CD14-positive monocyte (primary cell): ENCODE data around the gene FHOD3. TPM values are rescaled to one million over a fixed set of nuclear protein-coding genes. Genes with fewer than 3 reads are reported as not detected.

ENCODE experiments used
- DNase-seq, 3 donors: peaks; one replicate each; pipeline ENCODE4 v3.0.0-alpha.2; 2011 to 2022
- H2AFZ ChIP-seq: 2 replicates; pipeline ENCODE4 v1.6.0; 2012; ENCODE audit warnings: mild to moderate bottlenecking, low read depth, low read length, inconsistent platforms; ENCODE audit not compliant: insufficient read depth, poor library complexity, severe bottlenecking
- H3K27ac ChIP-seq, 2 donors: 1 replicate in 1 of 2; 2 replicates in 1 of 2; pipeline ENCODE4 v1.5.1; 2012 to 2013; ENCODE audit warnings: low read length in 2 of 2, control low read depth in 1 of 2, inconsistent platforms in 1 of 2, low read depth in 1 of 2, mild to moderate bottlenecking in 1 of 2
- H3K27me3 ChIP-seq, 2 donors: one replicate each; pipeline versions ENCODE4 v1.6.0 to v1.6.1; 2011 to 2013; ENCODE audit warnings: low read length in 2 of 2; ENCODE audit not compliant: control insufficient read depth in 2 of 2, insufficient read depth in 2 of 2
- H3K36me3 ChIP-seq, 2 donors: replicated peaks in 1 of 2; 1 replicate in 1 of 2; 2 replicates in 1 of 2; pipeline versions ENCODE4 v1.5.1 to v1.6.1; 2012 to 2013; ENCODE audit warnings: low read length in 2 of 2, control low read depth in 1 of 2, inconsistent platforms in 1 of 2, mild to moderate bottlenecking in 1 of 2; ENCODE audit not compliant: insufficient read depth in 2 of 2, control insufficient read depth in 1 of 2
- H3K4me1 ChIP-seq, 2 donors: 1 replicate in 1 of 2; 2 replicates in 1 of 2; pipeline versions ENCODE4 v1.5.1 to v1.6.1; 2012 to 2013; ENCODE audit warnings: low read length in 2 of 2, control low read depth in 1 of 2, inconsistent platforms in 1 of 2, mild to moderate bottlenecking in 1 of 2, moderate library complexity in 1 of 2; ENCODE audit not compliant: insufficient read depth in 2 of 2, control insufficient read depth in 1 of 2
- H3K4me2 ChIP-seq: replicated peaks from 2 replicates; pipeline ENCODE3; 2012; ENCODE audit warnings: low read length, moderate library complexity, mild to moderate bottlenecking; ENCODE audit not compliant: poor library complexity, severe bottlenecking; ENCODE audit errors: extremely low read depth
- H3K4me3 ChIP-seq, 3 experiments: fragments of 200-600 bp in 1 of 3; sonication (generic) in 1 of 3; replicated peaks in 1 of 3; 1 replicate in 2 of 3; 2 replicates in 1 of 3; pipeline ENCODE4 v1.5.1; 2011 to 2013; ENCODE audit warnings: low read length in 3 of 3, mild to moderate bottlenecking in 3 of 3, control low read depth in 2 of 3, low read depth in 2 of 3, inconsistent platforms in 1 of 3, moderate library complexity in 1 of 3
- H3K79me2 ChIP-seq: 2 replicates; pipeline ENCODE4 v1.6.0; 2012; ENCODE audit warnings: mild to moderate bottlenecking, control low read depth, inconsistent platforms, low read length, moderate library complexity; ENCODE audit not compliant: insufficient read depth
- H3K9ac ChIP-seq: 2 replicates; pipeline ENCODE4 v1.6.0; 2017; ENCODE audit warnings: low read length, mild to moderate bottlenecking; ENCODE audit not compliant: insufficient read depth, poor library complexity, severe bottlenecking
- H3K9me3 ChIP-seq, 2 donors: replicated peaks in 1 of 2; 1 replicate in 1 of 2; 2 replicates in 1 of 2; pipeline versions ENCODE4 v1.5.1 to v1.6.1; 2012 to 2013; ENCODE audit warnings: low read length in 2 of 2, control low read depth in 1 of 2; ENCODE audit not compliant: control insufficient read depth in 1 of 2, insufficient read depth in 1 of 2
- H4K20me1 ChIP-seq: 2 replicates; pipeline ENCODE4 v1.6.0; 2012; ENCODE audit warnings: mild to moderate bottlenecking, low read length, control low read depth, moderate library complexity; ENCODE audit not compliant: insufficient read depth
- H3K27ac Mint-ChIP-seq, 7 donors: one replicate each; pipeline ENCODE4 v1.8.0; 2020; ENCODE audit warnings: mild to moderate bottlenecking in 7 of 7, mixed read lengths in 7 of 7, moderate library complexity in 6 of 7, inconsistent platforms in 2 of 7
- H3K27me3 Mint-ChIP-seq, 3 donors: one replicate each; pipeline ENCODE4 v1.8.0; 2021 to 2022; ENCODE audit warnings: low read depth in 3 of 3, mild to moderate bottlenecking in 3 of 3, mixed read lengths in 3 of 3, moderate library complexity in 3 of 3, inconsistent platforms in 1 of 3
- H3K36me3 Mint-ChIP-seq, 2 donors: one replicate each; pipeline ENCODE4 v1.8.0; 2020; ENCODE audit warnings: mixed read lengths in 2 of 2, inconsistent platforms in 1 of 2, mild to moderate bottlenecking in 1 of 2
- H3K4me1 Mint-ChIP-seq: one replicate; pipeline ENCODE4 v1.8.0; 2020; ENCODE audit warnings: mild to moderate bottlenecking, mixed read lengths
- H3K4me3 Mint-ChIP-seq, 2 donors: one replicate each; pipeline ENCODE4 v1.8.0; 2020; ENCODE audit warnings: mild to moderate bottlenecking in 2 of 2, mixed read lengths in 2 of 2, moderate library complexity in 1 of 2
- H3K9me3 Mint-ChIP-seq, 7 donors: one replicate each; pipeline ENCODE4 v1.8.0; 2020 to 2022; ENCODE audit warnings: mixed read lengths in 7 of 7, mild to moderate bottlenecking in 6 of 7, moderate library complexity in 6 of 7, inconsistent platforms in 2 of 7
- CTCF ChIP-seq: fragments of 200-600 bp; IDR thresholded peaks from one replicate; pipeline ENCODE4 v1.8.0; 2022; ENCODE audit warnings: antibody characterized with exemption, mild to moderate bottlenecking
- WGBS: methylation state at CpG from one replicate; pipeline ENCODE4 v1.1.5; 2013; ENCODE audit warnings: missing lambda C conversion rate; ENCODE audit not compliant: insufficient coverage; 5-methylcytosine and 5-hydroxymethylcytosine counted together
- intact Hi-C, 2 donors: fragments of 100-400 bp; cut with micrococcal nuclease; formaldehyde crosslinking; loops; one replicate each; pipeline versions ENCODE4 v1.15.0 to v1.15.1; 2023
- polyA plus RNA-seq, 3 donors: library from polyadenylated mRNA; depleted of rRNA in 1 of 3; unstranded in 2 of 3; stranded (reverse) in 1 of 3; fragments of 300-500 nt in 2 of 3; fragments of >200 nt in 1 of 3; fragmentation: Illumina TruSeq in 2 of 3; gene quantifications; 1 replicate in 2 of 3; 2 replicates in 1 of 3; pipeline ENCODE4 v1.2.3, GENCODE V29; 2012 to 2021

Gene FHOD3
- polyA plus RNA-seq, 3 donors, result not detected

GRCh38 chr18:36576339-36576738 is 278.8 kb downstream of the FHOD3 start:
- no peaks in the 10 kb centered on the region for H3K36me3 Mint-ChIP-seq
- intact Hi-C loops, result no loop called here
- Histone ChIP-seq H3K4me2 (no peak overlapping the region), H3K9ac (no peak overlapping the region), H3K79me2 (no peaks in the 10 kb centered on the region), H3K4me1 (no peaks in the 10 kb centered on the region), H3K27ac (no peak overlapping the region), H3K9me3 (peaks cover 0 to 7% of the 10 kb centered on the region in 2 donors), H3K4me3 (no peak overlapping the region), H3K36me3 (no peaks in the 10 kb centered on the region), H4K20me1 (no peaks in the 10 kb centered on the region), H2AFZ (no peak overlapping the region), H3K27me3 (peaks cover 0 to 3% of the 10 kb centered on the region in 2 donors)
- 100% methylated on average over 1 of the region's 2 CpGs for WGBS
- DNase-seq, result no peak
- no peaks in the 10 kb centered on the region for H3K4me1 Mint-ChIP-seq
- H3K27me3 Mint-ChIP-seq, result peaks cover 0 to 4% (median 3%) of the 10 kb centered on the region in 3 donors
- H3K4me3 Mint-ChIP-seq, result no peak overlapping the region
- peaks cover 0 to 6% (median 4%) of the 10 kb centered on the region in 7 donors for H3K9me3 Mint-ChIP-seq
- no peak overlapping the region for H3K27ac Mint-ChIP-seq
- TF ChIP-seq CTCF, result no peak

GRCh38 chr18:36578871-36579710 is 281.6 kb downstream of the FHOD3 start:
- Mint-ChIP-seq H3K4me1 (no peaks in the 10 kb centered on the region), H3K27me3 (peaks cover 0 to 4% (median 3%) of the 10 kb centered on the region in 3 donors), H3K27ac (no peak overlapping the region), H3K4me3 (no peak overlapping the region), H3K9me3 (peaks cover 0 to 6% (median 4%) of the 10 kb centered on the region in 7 donors), H3K36me3 (no peaks in the 10 kb centered on the region)
- Histone ChIP-seq H2AFZ (no peak overlapping the region), H3K36me3 (no peaks in the 10 kb centered on the region), H3K79me2 (no peaks in the 10 kb centered on the region), H3K4me3 (no peak overlapping the region), H3K9ac (no peak overlapping the region), H3K4me2 (no peak overlapping the region), H3K27me3 (peaks cover 0 to 3% of the 10 kb centered on the region in 2 donors), H3K9me3 (peaks cover 0 to 7% of the 10 kb centered on the region in 2 donors), H4K20me1 (no peaks in the 10 kb centered on the region), H3K27ac (no peak overlapping the region), H3K4me1 (no peaks in the 10 kb centered on the region)
- no peak for TF ChIP-seq CTCF
- WGBS, result 86% methylated on average over 1 of the region's 2 CpGs
- intact Hi-C loops, result no loop called here
- no peak for DNase-seq
